HG02970 (cell line): ENCODE data around the gene KCNJ4.
A peak's percentile ranks its signal among the peaks of the same experiment; 100 is the strongest.
"Not testable (repeated sequence)": the region's sequence is repeated elsewhere in the genome, so short reads cannot be mapped to it uniquely, and the experiment has no call there.

Experiments used
- ATAC-seq: cut with Tn5 transposase; IDR thresholded peaks from one replicate; pipeline ENCODE4 v1.9.1; 2021; ENCODE audit warnings: mild to moderate bottlenecking, moderate library complexity, moderate number of reproducible peaks; ENCODE audit not compliant: unreplicated experiment, low FRiP score

Gene KCNJ4

GRCh38 chr22:38416621-38417251 is 38.3 kb downstream of the KCNJ4 start:
- ATAC-seq: no peak

- ATAC-seq: no peak
These were observed 39.3 kb downstream of the KCNJ4 start for GRCh38 chr22:38415561-38416321.

- no peak for ATAC-seq
These were observed 40.0 kb downstream of the KCNJ4 start for GRCh38 chr22:38415046-38415445.

- ATAC-seq: no peak
These were observed 41.0 kb downstream of the KCNJ4 start for GRCh38 chr22:38414009-38414395.

GRCh38 chr22:38413085-38414008 is 41.7 kb downstream of the KCNJ4 start:
- ATAC-seq: no peak

- ATAC-seq: no peak
These were observed 42.4 kb downstream of the KCNJ4 start for GRCh38 chr22:38412435-38413084.

GRCh38 chr22:38411016-38411415 is 44.0 kb downstream of the KCNJ4 start:
- no peak for ATAC-seq

GRCh38 chr22:38409916-38410315 is 45.1 kb downstream of the KCNJ4 start:
- not testable (repeated sequence) for ATAC-seq

- ATAC-seq: no peak
These were observed 48.4 kb downstream of the KCNJ4 start for GRCh38 chr22:38406617-38407016.

- no peak for ATAC-seq
These were observed 50.6 kb downstream of the KCNJ4 start for GRCh38 chr22:38404419-38404818.

GRCh38 chr22:38403812-38404211 is 51.2 kb downstream of the KCNJ4 start:
- no peak for ATAC-seq

GRCh38 chr22:38402204-38402603 is 52.8 kb downstream of the KCNJ4 start:
- no peak for ATAC-seq

- no peak for ATAC-seq
These were observed 53.5 kb downstream of the KCNJ4 start for GRCh38 chr22:38401336-38402084.

- not testable (repeated sequence) for ATAC-seq
These were observed 54.7 kb downstream of the KCNJ4 start for GRCh38 chr22:38400256-38400655.

GRCh38 chr22:38398609-38399461 is 56.2 kb downstream of the KCNJ4 start:
- peak; percentile 35 for ATAC-seq

GRCh38 chr22:38398181-38398608 is 56.8 kb downstream of the KCNJ4 start:
- peak; percentile 29 for ATAC-seq

- no peak for ATAC-seq
These were observed 57.6 kb downstream of the KCNJ4 start for GRCh38 chr22:38397189-38398085.
